Measurements from ENCODE around the gene PKHD1. TPM values are rescaled to one million over a fixed set of nuclear protein-coding genes. Genes with fewer than 3 reads are reported as not detected.

Gene PKHD1
- polyA plus RNA-seq, 4 donors = under 0.01 to 1.3 TPM; not detected in 2

DNA sequence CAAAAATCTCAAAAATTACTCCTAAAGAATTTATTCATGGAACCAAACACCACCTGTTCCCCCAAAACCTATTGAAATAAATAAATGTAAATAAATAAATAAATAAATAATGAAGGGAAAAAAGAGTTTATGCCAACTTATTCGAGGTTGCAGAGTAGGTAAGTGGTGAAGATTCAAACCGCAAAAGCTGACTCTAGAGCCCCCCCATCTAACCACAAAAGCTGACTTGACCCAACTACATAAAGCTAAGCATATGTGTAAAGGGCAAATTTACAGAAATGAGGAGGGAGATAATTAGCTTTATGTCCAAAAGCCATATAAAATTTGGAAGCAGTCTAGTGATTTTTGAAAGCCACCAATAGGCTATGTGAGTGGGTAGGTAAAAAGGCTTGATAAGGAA, 486.9 kb downstream of the PKHD1 start:
- Histone ChIP-seq H3K27me3 (ENCODE audit: control insufficient read depth in 3 of 3, insufficient read depth in 3 of 3, low read length in 3 of 3) (no peaks in the 10 kb centered on the region), H3K27ac (ENCODE audit: low read depth in 1 of 3, low read length in 2 of 3) (no peak overlapping the region), H3K36me3 (ENCODE audit: control insufficient read depth in 3 of 3, insufficient read depth in 2 of 3, low read depth in 1 of 3, low read length in 3 of 3) (no peaks in the 10 kb centered on the region), H3K4me3 (ENCODE audit: low read depth in 1 of 3, low read length in 3 of 3) (no peak overlapping the region), H3K4me1 (ENCODE audit: control insufficient read depth in 3 of 3, insufficient read depth in 2 of 3, low read depth in 1 of 3, low read length in 2 of 3) (no peaks in the 10 kb centered on the region), H3K9me3 (ENCODE audit: control insufficient read depth in 2 of 2, insufficient read depth in 1 of 2, low read depth in 1 of 2, low read length in 1 of 2) (no peaks in the 10 kb centered on the region)
- WGBS, 3 donors = 77 to 82% (median 82%) methylated on average over 2 of the region's 2 CpGs
- FAIRE-seq (no peak), DNase-seq (no peak)

GRCh38 chr6:51598171-51598570, 489.2 kb downstream of the PKHD1 start:
- Histone ChIP-seq H3K27ac (ENCODE audit: low read depth in 1 of 3, low read length in 2 of 3) (no peak overlapping the region), H3K9me3 (ENCODE audit: control insufficient read depth in 2 of 2, insufficient read depth in 1 of 2, low read depth in 1 of 2, low read length in 1 of 2) (no peaks in the 10 kb centered on the region), H3K27me3 (ENCODE audit: control insufficient read depth in 3 of 3, insufficient read depth in 3 of 3, low read length in 3 of 3) (no peaks in the 10 kb centered on the region), H3K4me1 (ENCODE audit: control insufficient read depth in 3 of 3, insufficient read depth in 2 of 3, low read depth in 1 of 3, low read length in 2 of 3) (no peaks in the 10 kb centered on the region), H3K4me3 (ENCODE audit: low read depth in 1 of 3, low read length in 3 of 3) (no peak overlapping the region), H3K36me3 (ENCODE audit: control insufficient read depth in 3 of 3, insufficient read depth in 2 of 3, low read depth in 1 of 3, low read length in 3 of 3) (no peaks in the 10 kb centered on the region)
- no peak for DNase-seq
- no peak for FAIRE-seq
- 84 to 92% (median 87%) methylated on average over 18 of the region's 18 CpGs for WGBS, 3 donors

DNA sequence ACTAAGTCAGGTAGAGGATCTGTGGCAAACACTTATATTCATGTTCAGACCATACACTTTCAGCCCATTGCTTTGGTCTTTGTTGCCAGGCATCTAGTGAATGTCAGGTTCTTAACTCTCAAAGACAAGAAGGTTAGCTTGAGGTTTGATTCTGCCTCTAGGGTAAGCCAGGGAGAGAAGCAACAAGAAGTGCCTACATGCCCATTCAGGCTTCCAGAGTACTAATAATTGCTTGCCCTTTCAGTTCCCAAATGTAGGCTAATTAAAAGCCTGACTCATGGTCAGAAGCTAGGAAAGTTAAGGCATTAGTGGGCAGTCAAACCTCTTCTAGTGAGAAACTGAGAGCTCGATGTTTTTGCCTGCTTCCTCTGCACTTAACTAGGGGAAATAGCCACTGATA, 492.4 kb downstream of the PKHD1 start:
- FAIRE-seq = no peak
- Histone ChIP-seq H3K36me3 (ENCODE audit: control insufficient read depth in 3 of 3, insufficient read depth in 2 of 3, low read depth in 1 of 3, low read length in 3 of 3) (no peaks in the 10 kb centered on the region), H3K9me3 (ENCODE audit: control insufficient read depth in 2 of 2, insufficient read depth in 1 of 2, low read depth in 1 of 2, low read length in 1 of 2) (no peaks in the 10 kb centered on the region), H3K27ac (ENCODE audit: low read depth in 1 of 3, low read length in 2 of 3) (no peak overlapping the region), H3K4me1 (ENCODE audit: control insufficient read depth in 3 of 3, insufficient read depth in 2 of 3, low read depth in 1 of 3, low read length in 2 of 3) (no peaks in the 10 kb centered on the region), H3K4me3 (ENCODE audit: low read depth in 1 of 3, low read length in 3 of 3) (no peak overlapping the region), H3K27me3 (ENCODE audit: control insufficient read depth in 3 of 3, insufficient read depth in 3 of 3, low read length in 3 of 3) (no peaks in the 10 kb centered on the region)
- WGBS, 3 donors = 65 to 77% (median 66%) methylated on average over 1 of the region's 1 CpG
- no peak for DNase-seq

GRCh38 chr6:51585264-51585663, 502.1 kb downstream of the PKHD1 start:
- H3K36me3 ChIP-seq (ENCODE audit: control insufficient read depth in 3 of 3, insufficient read depth in 2 of 3, low read depth in 1 of 3, low read length in 3 of 3) = no peaks in the 10 kb centered on the region
- H3K27me3 ChIP-seq (ENCODE audit: control insufficient read depth in 3 of 3, insufficient read depth in 3 of 3, low read length in 3 of 3) = no peaks in the 10 kb centered on the region
- DNase-seq (no peak), FAIRE-seq (no peak)
- H3K4me3 ChIP-seq (ENCODE audit: low read depth in 1 of 3, low read length in 3 of 3) = no peak overlapping the region
- no peaks in the 10 kb centered on the region for H3K4me1 ChIP-seq (ENCODE audit: control insufficient read depth in 3 of 3, insufficient read depth in 2 of 3, low read depth in 1 of 3, low read length in 2 of 3)
- H3K9me3 ChIP-seq (ENCODE audit: control insufficient read depth in 2 of 2, insufficient read depth in 1 of 2, low read depth in 1 of 2, low read length in 1 of 2) = no peaks in the 10 kb centered on the region
- no peak overlapping the region for H3K27ac ChIP-seq (ENCODE audit: low read depth in 1 of 3, low read length in 2 of 3)

GRCh38 chr6:51584163-51584562, 503.2 kb downstream of the PKHD1 start:
- DNase-seq (no peak), FAIRE-seq (no peak)
- no peaks in the 10 kb centered on the region for H3K9me3 ChIP-seq (ENCODE audit: control insufficient read depth in 2 of 2, insufficient read depth in 1 of 2, low read depth in 1 of 2, low read length in 1 of 2)
- 81 to 92% (median 82%) methylated on average over 3 of the region's 3 CpGs for WGBS, 3 donors
- no peak overlapping the region for H3K27ac ChIP-seq (ENCODE audit: low read depth in 1 of 3, low read length in 2 of 3)
- H3K4me1 ChIP-seq (ENCODE audit: control insufficient read depth in 3 of 3, insufficient read depth in 2 of 3, low read depth in 1 of 3, low read length in 2 of 3) = no peaks in the 10 kb centered on the region
- H3K4me3 ChIP-seq (ENCODE audit: low read depth in 1 of 3, low read length in 3 of 3) = no peak overlapping the region
- no peaks in the 10 kb centered on the region for H3K36me3 ChIP-seq (ENCODE audit: control insufficient read depth in 3 of 3, insufficient read depth in 2 of 3, low read depth in 1 of 3, low read length in 3 of 3)
- H3K27me3 ChIP-seq (ENCODE audit: control insufficient read depth in 3 of 3, insufficient read depth in 3 of 3, low read length in 3 of 3) = no peaks in the 10 kb centered on the region

- Histone ChIP-seq H3K27ac (ENCODE audit: low read depth in 1 of 3, low read length in 2 of 3) (no peak overlapping the region), H3K4me3 (ENCODE audit: low read depth in 1 of 3, low read length in 3 of 3) (no peak overlapping the region), H3K4me1 (ENCODE audit: control insufficient read depth in 3 of 3, insufficient read depth in 2 of 3, low read depth in 1 of 3, low read length in 2 of 3) (no peaks in the 10 kb centered on the region), H3K9me3 (ENCODE audit: control insufficient read depth in 2 of 2, insufficient read depth in 1 of 2, low read depth in 1 of 2, low read length in 1 of 2) (no peaks in the 10 kb centered on the region), H3K27me3 (ENCODE audit: control insufficient read depth in 3 of 3, insufficient read depth in 3 of 3, low read length in 3 of 3) (no peaks in the 10 kb centered on the region), H3K36me3 (ENCODE audit: control insufficient read depth in 3 of 3, insufficient read depth in 2 of 3, low read depth in 1 of 3, low read length in 3 of 3) (no peaks in the 10 kb centered on the region)
- 34 to 56% (median 41%) methylated on average over 5 of the region's 5 CpGs for WGBS, 3 donors
- DNase-seq (no peak), FAIRE-seq (no peak)
Observed at GRCh38 chr6:51578994-51579393, 508.4 kb downstream of the PKHD1 start.

GRCh38 chr6:51578362-51578761, 509.1 kb downstream of the PKHD1 start:
- H3K4me1 ChIP-seq (ENCODE audit: control insufficient read depth in 3 of 3, insufficient read depth in 2 of 3, low read depth in 1 of 3, low read length in 2 of 3) = no peaks in the 10 kb centered on the region
- no peak overlapping the region for H3K27ac ChIP-seq (ENCODE audit: low read depth in 1 of 3, low read length in 2 of 3)
- DNase-seq = no peak
- no peaks in the 10 kb centered on the region for H3K36me3 ChIP-seq (ENCODE audit: control insufficient read depth in 3 of 3, insufficient read depth in 2 of 3, low read depth in 1 of 3, low read length in 3 of 3)
- no peak for FAIRE-seq
- no peak overlapping the region for H3K4me3 ChIP-seq (ENCODE audit: low read depth in 1 of 3, low read length in 3 of 3)
- no peaks in the 10 kb centered on the region for H3K27me3 ChIP-seq (ENCODE audit: control insufficient read depth in 3 of 3, insufficient read depth in 3 of 3, low read length in 3 of 3)
- WGBS, 3 donors = 50 to 69% (median 54%) methylated on average over 2 of the region's 2 CpGs
- no peaks in the 10 kb centered on the region for H3K9me3 ChIP-seq (ENCODE audit: control insufficient read depth in 2 of 2, insufficient read depth in 1 of 2, low read depth in 1 of 2, low read length in 1 of 2)

DNA sequence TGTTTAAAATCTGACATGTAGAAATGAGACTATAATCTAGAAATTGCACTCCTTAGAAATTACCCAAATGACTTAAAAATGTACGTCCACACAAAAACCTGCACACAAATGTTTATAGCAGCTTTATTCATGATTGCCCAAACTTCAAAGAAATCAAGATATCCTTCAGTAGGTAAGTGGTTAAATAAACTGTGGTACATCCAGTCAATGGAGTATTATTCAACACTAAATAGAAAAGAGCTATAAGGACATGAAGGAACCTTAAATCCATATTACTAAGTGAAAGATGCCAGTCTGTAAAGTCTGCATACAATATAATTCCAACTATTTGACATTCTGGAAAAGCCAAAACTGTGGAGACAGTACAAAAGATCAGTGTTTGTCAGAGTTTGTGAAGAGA, 513.4 kb downstream of the PKHD1 start:
- DNase-seq (no peak), FAIRE-seq (no peak)
- Histone ChIP-seq H3K27ac (ENCODE audit: low read depth in 1 of 3, low read length in 2 of 3) (no peak overlapping the region), H3K36me3 (ENCODE audit: control insufficient read depth in 3 of 3, insufficient read depth in 2 of 3, low read depth in 1 of 3, low read length in 3 of 3) (no peaks in the 10 kb centered on the region), H3K9me3 (ENCODE audit: control insufficient read depth in 2 of 2, insufficient read depth in 1 of 2, low read depth in 1 of 2, low read length in 1 of 2) (no peaks in the 10 kb centered on the region), H3K27me3 (ENCODE audit: control insufficient read depth in 3 of 3, insufficient read depth in 3 of 3, low read length in 3 of 3) (no peaks in the 10 kb centered on the region), H3K4me3 (ENCODE audit: low read depth in 1 of 3, low read length in 3 of 3) (no peak overlapping the region), H3K4me1 (ENCODE audit: control insufficient read depth in 3 of 3, insufficient read depth in 2 of 3, low read depth in 1 of 3, low read length in 2 of 3) (no peaks in the 10 kb centered on the region)
- WGBS, 3 donors = 88 to 95% (median 94%) methylated on average over 1 of the region's 1 CpG

GRCh38 chr6:51571168-51571567, 516.2 kb downstream of the PKHD1 start:
- DNase-seq (no peak), FAIRE-seq (no peak)
- H3K27ac ChIP-seq (ENCODE audit: low read depth in 1 of 3, low read length in 2 of 3) = no peak overlapping the region
- no peaks in the 10 kb centered on the region for H3K27me3 ChIP-seq (ENCODE audit: control insufficient read depth in 3 of 3, insufficient read depth in 3 of 3, low read length in 3 of 3)
- H3K4me3 ChIP-seq (ENCODE audit: low read depth in 1 of 3, low read length in 3 of 3) = no peak overlapping the region
- 88 to 94% (median 91%) methylated on average over 1 of the region's 1 CpG for WGBS, 3 donors
- H3K4me1 ChIP-seq (ENCODE audit: control insufficient read depth in 3 of 3, insufficient read depth in 2 of 3, low read depth in 1 of 3, low read length in 2 of 3) = no peaks in the 10 kb centered on the region
- H3K9me3 ChIP-seq (ENCODE audit: control insufficient read depth in 2 of 2, insufficient read depth in 1 of 2, low read depth in 1 of 2, low read length in 1 of 2) = no peaks in the 10 kb centered on the region
- H3K36me3 ChIP-seq (ENCODE audit: control insufficient read depth in 3 of 3, insufficient read depth in 2 of 3, low read depth in 1 of 3, low read length in 3 of 3) = no peaks in the 10 kb centered on the region
